ENCODE measurements around the gene KLHL26. TPM values are rescaled to one million over a fixed set of nuclear protein-coding genes. Genes with fewer than 3 reads are reported as not detected.

Gene KLHL26
- total RNA-seq, 2 experiments from 2014 or later = 13.7 to 19.0 TPM

DNA sequence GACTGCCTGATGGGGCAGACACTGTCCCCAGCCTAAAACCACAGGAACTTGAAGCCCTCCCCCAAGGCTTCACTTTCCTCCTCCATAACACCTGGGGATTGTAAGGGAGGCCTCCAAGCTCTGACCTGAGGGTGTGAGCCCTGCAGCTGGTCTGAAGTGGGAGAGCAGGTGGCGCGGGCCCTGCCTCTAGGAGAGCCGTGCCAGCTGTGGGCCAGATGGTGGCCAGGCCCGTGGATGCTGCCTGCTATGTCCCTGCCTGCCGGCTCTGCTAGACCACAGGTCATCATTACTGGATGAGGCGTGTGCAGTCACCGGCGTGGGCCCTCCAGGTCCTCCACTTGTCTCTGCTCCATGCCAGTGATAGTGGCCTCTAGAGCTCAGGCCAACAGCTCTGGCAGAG lies 3.5 kb upstream of the KLHL26 start:
- POLR2A ChIA-PET = no interaction called here
- Histone ChIP-seq H3K27ac (ENCODE audit: low read depth in 1 of 2, low read length in 2 of 2) (no peak overlapping the region), H3K4me1 (ENCODE audit: insufficient read depth, low read length) (peaks cover 33% of the 10 kb centered on the region), H3K4me3 (ENCODE audit: low read length) (no peak overlapping the region), H3K9me3 (ENCODE audit: control insufficient read depth in 1 of 2, insufficient read depth in 1 of 2, low read length in 2 of 2) (no peaks in the 10 kb centered on the region), H3K27me3 (ENCODE audit: control insufficient read depth in 1 of 2, insufficient read depth in 2 of 2, low read length in 2 of 2) (no peaks in the 10 kb centered on the region), H3K36me3 (ENCODE audit: insufficient read depth, low read length) (no peaks in the 10 kb centered on the region)
- TF ChIP-seq, protein P1, sequence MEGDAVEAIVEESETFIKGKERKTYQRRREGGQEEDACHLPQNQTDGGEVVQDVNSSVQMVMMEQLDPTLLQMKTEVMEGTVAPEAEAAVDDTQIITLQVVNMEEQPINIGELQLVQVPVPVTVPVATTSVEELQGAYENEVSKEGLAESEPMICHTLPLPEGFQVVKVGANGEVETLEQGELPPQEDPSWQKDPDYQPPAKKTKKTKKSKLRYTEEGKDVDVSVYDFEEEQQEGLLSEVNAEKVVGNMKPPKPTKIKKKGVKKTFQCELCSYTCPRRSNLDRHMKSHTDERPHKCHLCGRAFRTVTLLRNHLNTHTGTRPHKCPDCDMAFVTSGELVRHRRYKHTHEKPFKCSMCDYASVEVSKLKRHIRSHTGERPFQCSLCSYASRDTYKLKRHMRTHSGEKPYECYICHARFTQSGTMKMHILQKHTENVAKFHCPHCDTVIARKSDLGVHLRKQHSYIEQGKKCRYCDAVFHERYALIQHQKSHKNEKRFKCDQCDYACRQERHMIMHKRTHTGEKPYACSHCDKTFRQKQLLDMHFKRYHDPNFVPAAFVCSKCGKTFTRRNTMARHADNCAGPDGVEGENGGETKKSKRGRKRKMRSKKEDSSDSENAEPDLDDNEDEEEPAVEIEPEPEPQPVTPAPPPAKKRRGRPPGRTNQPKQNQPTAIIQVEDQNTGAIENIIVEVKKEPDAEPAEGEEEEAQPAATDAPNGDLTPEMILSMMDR (IDR thresholded peaks at IDR 0.05) = no peak
- peaks cover 5% of the 10 kb centered on the region for H3K27me3 Mint-ChIP-seq
- peaks cover 31% of the 10 kb centered on the region for H3K4me1 Mint-ChIP-seq (ENCODE audit: low read depth)
- no peaks in the 10 kb centered on the region for H3K9me3 Mint-ChIP-seq
- DNase-seq (no peak), ATAC-seq (ENCODE audit: poor library complexity) (no peak)
- CTCF ChIA-PET = interaction anchor here (0.6 kb wide), 1 partner anchor 13 kb away, joined by 3 read pairs; no protein-coding TSS in a partner anchor
- H3K4me3 Mint-ChIP-seq = no peak overlapping the region
- H3K27ac Mint-ChIP-seq = no peak overlapping the region
- H3K36me3 Mint-ChIP-seq (ENCODE audit: low read depth) = no peaks in the 10 kb centered on the region
- intact Hi-C loops (cut with DNase I, micrococcal nuclease) = no loop called here

DNA sequence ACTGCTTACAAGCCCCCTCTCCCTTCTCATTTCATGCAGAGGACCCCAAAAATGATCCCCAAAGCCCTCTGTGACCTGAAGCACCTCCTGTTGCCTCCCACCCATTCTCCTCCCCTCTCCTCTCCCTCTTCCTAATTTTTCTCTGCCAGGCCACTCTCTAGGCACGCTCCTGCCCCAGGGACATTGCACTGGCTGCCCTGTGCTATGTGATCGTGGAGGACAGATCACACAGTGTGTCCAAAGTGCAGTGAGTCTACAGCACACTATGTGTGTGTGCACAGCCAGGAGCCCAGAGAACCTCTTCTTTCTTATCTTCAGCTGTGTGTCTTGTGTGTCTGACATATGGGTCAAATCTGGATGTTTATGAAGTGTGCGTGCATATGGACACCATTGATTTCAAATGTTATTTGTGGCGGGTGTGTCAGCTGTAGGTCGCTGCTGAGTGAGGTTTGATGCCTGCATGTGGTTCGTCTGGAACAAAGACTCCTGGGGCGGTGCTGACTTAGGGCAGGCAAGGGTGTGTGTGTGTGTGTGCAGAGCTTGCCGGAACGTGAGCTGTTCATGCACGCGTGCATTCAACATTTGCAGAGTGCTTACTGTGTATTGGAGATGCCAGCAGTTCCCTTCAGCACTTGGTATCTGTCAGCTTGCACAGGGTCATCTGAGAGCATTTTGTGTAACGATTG lies 2.1 kb upstream of the KLHL26 start:
- Histone ChIP-seq H3K36me3 (ENCODE audit: insufficient read depth, low read length) (no peaks in the 10 kb centered on the region), H3K27ac (ENCODE audit: low read depth in 1 of 2, low read length in 2 of 2) (no peak overlapping the region), H3K4me1 (ENCODE audit: insufficient read depth, low read length) (peaks cover 34% of the 10 kb centered on the region), H3K4me3 (ENCODE audit: low read length) (no peak overlapping the region), H3K27me3 (ENCODE audit: control insufficient read depth in 1 of 2, insufficient read depth in 2 of 2, low read length in 2 of 2) (no peaks in the 10 kb centered on the region), H3K9me3 (ENCODE audit: control insufficient read depth in 1 of 2, insufficient read depth in 1 of 2, low read length in 2 of 2) (no peaks in the 10 kb centered on the region)
- H3K4me3 Mint-ChIP-seq = peak overlapping the region; percentile 27
- CTCF ChIA-PET = interaction anchor here (0.9 to 1.1 kb wide), 2 partner anchors 41 to 81 kb away, joined by 3 to 4 read pairs; no protein-coding TSS in a partner anchor
- no peaks in the 10 kb centered on the region for H3K9me3 Mint-ChIP-seq
- intact Hi-C loops (cut with DNase I, micrococcal nuclease) = loop anchor here in 1 of 2 experiments (5.0 kb wide), 3 partner anchors 68 to 503 kb away; partner anchors contain the start of genes TMEM161A and UPF1
- POLR2A ChIA-PET = interaction anchor here (0.9 to 1.7 kb wide), 2 partner anchors 46 to 91 kb away, joined by 3 to 10 read pairs; partner anchors contain the start of genes FKBP8 and REX1BD
- H3K27ac Mint-ChIP-seq = peak overlapping the region; percentile 35
- ATAC-seq (ENCODE audit: poor library complexity) = no peak
- H3K36me3 Mint-ChIP-seq (ENCODE audit: low read depth) = no peaks in the 10 kb centered on the region
- peaks cover 3% of the 10 kb centered on the region for H3K27me3 Mint-ChIP-seq
- DNase-seq = peak in 5 of 14 experiments; percentile 10 to 52 (median 22)
- TF ChIP-seq, protein P1 (IDR thresholded peaks at IDR 0.05) = no peak
- peaks cover 35% of the 10 kb centered on the region for H3K4me1 Mint-ChIP-seq (ENCODE audit: low read depth)

DNA sequence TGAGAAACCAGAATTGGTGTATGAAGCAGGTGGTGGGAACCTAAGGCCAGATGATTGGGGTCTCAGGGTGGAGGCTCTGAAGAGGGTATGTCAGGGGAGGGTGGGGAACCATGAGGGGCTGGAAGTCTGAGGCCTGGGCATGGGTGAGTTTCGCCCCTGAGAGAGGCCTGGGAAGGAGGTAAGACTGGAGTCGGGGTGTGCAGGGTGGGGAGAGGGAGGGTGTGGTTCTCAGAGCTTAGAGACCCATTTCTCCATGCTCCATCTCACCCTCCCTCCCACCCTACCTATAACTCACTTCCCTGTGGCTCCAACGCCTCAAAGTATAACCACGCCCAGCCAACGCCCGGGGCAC lies 1.0 kb upstream of the KLHL26 start:
- TF ChIP-seq, protein P1 (IDR thresholded peaks at IDR 0.05) = no peak
- Histone ChIP-seq H3K36me3 (ENCODE audit: insufficient read depth, low read length) (no peaks in the 10 kb centered on the region), H3K9me3 (ENCODE audit: control insufficient read depth in 1 of 2, insufficient read depth in 1 of 2, low read length in 2 of 2) (no peaks in the 10 kb centered on the region), H3K27me3 (ENCODE audit: control insufficient read depth in 1 of 2, insufficient read depth in 2 of 2, low read length in 2 of 2) (no peaks in the 10 kb centered on the region), H3K4me1 (ENCODE audit: insufficient read depth, low read length) (peaks cover 34% of the 10 kb centered on the region), H3K27ac (ENCODE audit: low read depth in 1 of 2, low read length in 2 of 2) (no peak overlapping the region), H3K4me3 (ENCODE audit: low read length) (no peak overlapping the region)
- ChIA-PET POLR2A (interaction anchor here (1.7 kb wide), 1 partner anchor 47 kb away, joined by 10 read pairs; the partner anchor contains the start of gene REX1BD), CTCF (no interaction called here)
- intact Hi-C loops (cut with DNase I, micrococcal nuclease) = loop anchor here (1.0 to 5.0 kb wide), 8 partner anchors 42 to 501 kb away; partner anchors contain the start of genes COPE (in 1 of the 2), DDX49 (in 1 of the 2), ELL (in 1 of the 2) and REX1BD (in 1 of the 2)
- no peaks in the 10 kb centered on the region for H3K27me3 Mint-ChIP-seq
- peaks cover 35% of the 10 kb centered on the region for H3K4me1 Mint-ChIP-seq (ENCODE audit: low read depth)
- peak overlapping the region; percentile 83 for H3K27ac Mint-ChIP-seq
- no peaks in the 10 kb centered on the region for H3K9me3 Mint-ChIP-seq
- no peaks in the 10 kb centered on the region for H3K36me3 Mint-ChIP-seq (ENCODE audit: low read depth)
- no peak for ATAC-seq (ENCODE audit: poor library complexity)
- no peak for DNase-seq
- peak overlapping the region; percentile 91 for H3K4me3 Mint-ChIP-seq
